Right lobe of liver (tissue), 4 donors: ENCODE results near the gene CES4A.

Experiments used
- POLR2A ChIP-seq: fragments of 450-650 bp; IDR thresholded peaks from one replicate; pipeline ENCODE4 v1.6.1; 2017; ENCODE audit warnings: antibody characterized with exemption, mild to moderate bottlenecking
- TF ChIP-seq, protein P1 (sequence below), 4 donors: fragments of 200-600 bp in 3 of 4; fragments of 450-650 bp in 1 of 4; IDR thresholded peaks; one replicate each; pipeline versions ENCODE4 v1.5.1 to v1.8.0; 2016 to 2022; ENCODE audit warnings: antibody characterized with exemption in 4 of 4, mild to moderate bottlenecking in 2 of 4
- donor health status: DM: no; HTN: no; CAD: no.
- donor health status: DM: no; HTN: no; CAD: no.
- donor health status: DM: no; HTN: yes; CAD: no.

DNA sequence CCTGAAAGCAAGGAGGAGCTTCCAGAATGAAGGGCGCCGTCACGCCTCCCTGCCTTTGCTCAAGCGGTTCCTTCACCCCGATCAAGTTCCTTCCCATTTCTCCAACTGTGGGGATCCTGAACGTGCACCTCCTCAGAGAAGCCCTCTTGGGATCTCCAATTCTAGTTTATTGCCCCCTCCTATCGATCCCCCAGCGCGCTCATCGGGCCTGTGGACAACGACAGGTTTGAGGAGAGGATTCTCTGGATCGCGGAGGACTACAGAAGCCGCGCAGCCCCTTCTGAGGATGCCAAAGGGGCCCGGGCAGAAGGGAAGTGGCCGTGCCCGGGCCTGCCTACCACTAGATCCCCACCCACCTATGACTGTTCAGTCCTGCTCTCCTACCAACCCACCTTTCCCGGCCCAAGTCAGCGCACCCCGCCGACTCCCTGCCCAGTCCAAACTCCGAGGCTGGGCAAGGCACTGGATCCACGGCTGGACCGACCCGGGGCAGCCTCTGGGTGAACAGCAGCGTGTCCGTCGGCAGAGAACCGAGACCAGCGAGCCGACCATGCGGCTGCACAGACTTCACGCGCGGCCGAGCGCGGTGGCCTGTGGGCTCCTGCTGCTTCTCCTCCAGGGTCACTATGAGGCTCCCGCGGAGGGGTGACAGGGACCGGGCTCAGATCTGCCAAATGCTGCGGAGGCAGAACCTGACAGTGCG is 40.1 kb upstream of the CES4A start:
- TF ChIP-seq, protein P1, sequence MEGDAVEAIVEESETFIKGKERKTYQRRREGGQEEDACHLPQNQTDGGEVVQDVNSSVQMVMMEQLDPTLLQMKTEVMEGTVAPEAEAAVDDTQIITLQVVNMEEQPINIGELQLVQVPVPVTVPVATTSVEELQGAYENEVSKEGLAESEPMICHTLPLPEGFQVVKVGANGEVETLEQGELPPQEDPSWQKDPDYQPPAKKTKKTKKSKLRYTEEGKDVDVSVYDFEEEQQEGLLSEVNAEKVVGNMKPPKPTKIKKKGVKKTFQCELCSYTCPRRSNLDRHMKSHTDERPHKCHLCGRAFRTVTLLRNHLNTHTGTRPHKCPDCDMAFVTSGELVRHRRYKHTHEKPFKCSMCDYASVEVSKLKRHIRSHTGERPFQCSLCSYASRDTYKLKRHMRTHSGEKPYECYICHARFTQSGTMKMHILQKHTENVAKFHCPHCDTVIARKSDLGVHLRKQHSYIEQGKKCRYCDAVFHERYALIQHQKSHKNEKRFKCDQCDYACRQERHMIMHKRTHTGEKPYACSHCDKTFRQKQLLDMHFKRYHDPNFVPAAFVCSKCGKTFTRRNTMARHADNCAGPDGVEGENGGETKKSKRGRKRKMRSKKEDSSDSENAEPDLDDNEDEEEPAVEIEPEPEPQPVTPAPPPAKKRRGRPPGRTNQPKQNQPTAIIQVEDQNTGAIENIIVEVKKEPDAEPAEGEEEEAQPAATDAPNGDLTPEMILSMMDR (IDR thresholded peaks at IDR 0.05), result no peak
- no peak for TF ChIP-seq POLR2A
